Lung (tissue), 12 donors: ENCODE results near the gene NDUFA1. TPM values are rescaled to one million over a fixed set of nuclear protein-coding genes. Genes with fewer than 3 reads are reported as not detected.

ENCODE experiments used
- ATAC-seq: fragments of 200-7000 bp; cut with Tn5 transposase; one replicate; pipeline ENCODE4 v1.9.1; 2020; ENCODE audit warnings: moderate number of reproducible peaks; ENCODE audit not compliant: insufficient read depth, low FRiP score
- DNase-seq, 3 donors: peaks; one replicate each; pipeline ENCODE4 v3.0.0-alpha.2; 2013 to 2017
- H3K27ac ChIP-seq, 2 donors: one replicate each; pipeline ENCODE4 v1.5.1; 2013; ENCODE audit warnings: mild to moderate bottlenecking in 2 of 2, moderate library complexity in 2 of 2, control low read depth in 1 of 2, inconsistent platforms in 1 of 2, low read depth in 1 of 2, low read length in 1 of 2
- H3K27me3 ChIP-seq, 3 donors: one replicate each; pipeline ENCODE4 v1.5.1; 2013; ENCODE audit warnings: low read length in 2 of 3; ENCODE audit not compliant: control insufficient read depth in 3 of 3, insufficient read depth in 3 of 3
- H3K36me3 ChIP-seq, 4 donors: one replicate each; pipeline ENCODE4 v1.5.1; 2013; ENCODE audit warnings: low read length in 4 of 4, mild to moderate bottlenecking in 1 of 4, moderate library complexity in 1 of 4; ENCODE audit not compliant: control insufficient read depth in 4 of 4, insufficient read depth in 4 of 4
- H3K4me1 ChIP-seq, 5 donors: one replicate each; pipeline ENCODE4 v1.5.1; 2013; ENCODE audit warnings: low read length in 5 of 5, mild to moderate bottlenecking in 2 of 5, moderate library complexity in 1 of 5; ENCODE audit not compliant: control insufficient read depth in 5 of 5, insufficient read depth in 5 of 5
- H3K4me3 ChIP-seq: one replicate; pipeline ENCODE4 v1.5.1; 2013; ENCODE audit warnings: mild to moderate bottlenecking, control low read depth, moderate library complexity
- H3K9ac ChIP-seq, 2 donors: one replicate each; pipeline ENCODE4 v1.5.1; 2013; ENCODE audit warnings: low read length in 2 of 2, control low read depth in 1 of 2; ENCODE audit not compliant: insufficient read depth in 1 of 2
- H3K9me3 ChIP-seq, 4 donors: one replicate each; pipeline ENCODE4 v1.5.1; 2013; ENCODE audit warnings: low read length in 3 of 4, mild to moderate bottlenecking in 1 of 4, moderate library complexity in 1 of 4; ENCODE audit not compliant: control insufficient read depth in 4 of 4, insufficient read depth in 3 of 4
- CTCF ChIP-seq: IDR thresholded peaks from 2 replicates; pipeline ENCODE4 v1.5.1; 2012; ENCODE audit warnings: mild to moderate bottlenecking; ENCODE audit errors: control extremely low read depth, extremely low read depth
- WGBS, 2 donors: extraction: QIAGEN DNeasy Blood & Tissue Kit; methylation state at CpG; one replicate each; pipeline ENCODE4 v1.1.7; 2013; 5-methylcytosine and 5-hydroxymethylcytosine counted together
- polyA plus RNA-seq, 2 donors: library from polyadenylated mRNA; stranded (reverse); fragments of 200-250 nt; gene quantifications; one replicate each; pipeline ENCODE4 v1.2.1, GENCODE V29; 2013
- total RNA-seq, 2 donors: library from RNA; depleted of rRNA in 1 of 2; stranded (reverse); fragments of >200 nt in 1 of 2; gene quantifications; one replicate each; pipeline ENCODE4 v1.2.1, GENCODE V29; 2014 to 2021
- donor health status: control.
- donor health status: control.
- donor health status: Bipolar disorder and iron deficiency.
- donor health status: healthy.
- donor health status: DM: yes; HTN: yes; CAD: no.

The NDUFA1 gene
- total and polyA plus RNA-seq, 4 donors = 37.1 to 247 (median 87.5) TPM

GRCh38 chrX:119853444-119853843 is 18.2 kb upstream of the NDUFA1 start:
- Histone ChIP-seq H3K27me3 (no peaks in the 10 kb centered on the region), H3K9ac (peak overlapping the region; percentile 16 to 79), H3K4me1 (peaks cover 0 to 5% (median 2%) of the 10 kb centered on the region in 5 donors), H3K27ac (peak overlapping the region in 1 of 2 donors; percentile 30), H3K4me3 (no peak overlapping the region), H3K9me3 (peaks cover 0 to 4% (median 0%) of the 10 kb centered on the region in 4 donors), H3K36me3 (no peaks in the 10 kb centered on the region)
- ATAC-seq (no peak), DNase-seq (peak in 2 of 3 donors; percentile 15 to 34)
- 51 to 60% methylated on average over 10 of the region's 10 CpGs for WGBS, 2 donors
- TF ChIP-seq CTCF = no peak

GRCh38 chrX:119870626-119871131 is 953 bp upstream of the NDUFA1 start:
- no peaks in the 10 kb centered on the region for H3K27me3 ChIP-seq
- ATAC-seq (no peak), DNase-seq (peak; percentile 36 to 48 (median 47))
- no peak for TF ChIP-seq CTCF
- H3K4me3 ChIP-seq = peak overlapping the region; percentile 33
- 0 to 33% methylated on average over 25 of the region's 25 CpGs for WGBS, 2 donors
- peak overlapping the region; percentile 66 to 78 for H3K9ac ChIP-seq
- peak overlapping the region; percentile 79 to 91 for H3K27ac ChIP-seq
- H3K9me3 ChIP-seq = peaks cover 0 to 6% (median 0%) of the 10 kb centered on the region in 4 donors
- peaks cover 0 to 8% (median 0%) of the 10 kb centered on the region in 5 donors for H3K4me1 ChIP-seq
- H3K36me3 ChIP-seq = peaks cover 0 to 3% (median 0%) of the 10 kb centered on the region in 4 donors

GRCh38 chrX:119871245-119871598 is 410 bp upstream of the NDUFA1 start:
- DNase-seq (no peak), ATAC-seq (peak; percentile 16)
- H3K27me3 ChIP-seq = no peaks in the 10 kb centered on the region
- 0 to 35% methylated on average over 24 to 26 of the region's 26 CpGs for WGBS, 2 donors
- peak overlapping the region; percentile 79 to 91 for H3K27ac ChIP-seq
- H3K4me3 ChIP-seq = peak overlapping the region; percentile 33
- TF ChIP-seq CTCF = no peak
- peaks cover 0 to 6% (median 0%) of the 10 kb centered on the region in 4 donors for H3K9me3 ChIP-seq
- H3K9ac ChIP-seq = peak overlapping the region; percentile 78 to 81
- peaks cover 0 to 8% (median 0%) of the 10 kb centered on the region in 5 donors for H3K4me1 ChIP-seq
- peaks cover 0 to 3% (median 0%) of the 10 kb centered on the region in 4 donors for H3K36me3 ChIP-seq

GRCh38 chrX:119878740-119879139 is 7.1 kb downstream of the NDUFA1 start:
- ATAC-seq (no peak), DNase-seq (no peak)
- Histone ChIP-seq H3K36me3 (peaks cover 0 to 3% (median 1%) of the 10 kb centered on the region in 4 donors), H3K9me3 (no peaks in the 10 kb centered on the region), H3K27ac (no peak overlapping the region), H3K27me3 (no peaks in the 10 kb centered on the region), H3K4me1 (no peaks in the 10 kb centered on the region), H3K9ac (no peak overlapping the region), H3K4me3 (no peak overlapping the region)
- WGBS, 2 donors = 61 to 76% methylated on average over 2 of the region's 2 CpGs
- TF ChIP-seq CTCF = no peak
